K562 (cell line): Measurements from ENCODE around the gene ACTR8. TPM values are rescaled to one million over a fixed set of nuclear protein-coding genes. Genes with fewer than 3 reads are reported as not detected.

Experiments
- ATAC-seq: fragments of 200-7000 bp; cut with Tn5 transposase; 3 replicates; pipeline ENCODE4 v1.9.1; 2020; ENCODE audit warnings: moderate library complexity
- BruUV-seq: library from RNA; stranded (reverse); fragments of 400-500 nt; replicated peaks from 2 replicates; lab custom pipeline; 2021; lab: Mats Ljungman, UMichigan
- CTCF ChIA-PET: fragments of 300-600 bp; formaldehyde crosslinking; extraction: SDS; loops from one replicate; lab custom pipeline; 2021; ENCODE audit warnings: low intra/inter-chr PET ratio; lab: Yijun Ruan, JAX
- POLR2A ChIA-PET: fragments of 300-600, 350-650 bp; sonication (Branson Sonifier 250); formaldehyde crosslinking; extraction: SDS; loops from one replicate; lab custom pipeline; 2021; ENCODE audit warnings: antibody characterized with exemption, inconsistent platforms; lab: Yijun Ruan, JAX
- DNase-seq, 4 experiments: peaks; one replicate each; pipeline versions ENCODE4 v3.0.0 to v3.0.0-alpha.2; 2011 to 2018; ENCODE audit warnings: low spot score in 3 of 4, mixed read lengths in 3 of 4; ENCODE audit errors: extremely low read depth in 1 of 4
- FAIRE-seq: peaks from 2 replicates; lab custom pipeline; 2011; peaks lifted over from hg19 to GRCh38; lab: Jason Lieb, UNC
- H2AFZ ChIP-seq: 2 replicates; pipeline ENCODE4 v1.6.0; 2011; ENCODE audit warnings: low read depth, low read length, control low read depth, inconsistent platforms
- H3K27ac ChIP-seq: fragments of 200-600 bp; 3 replicates; pipeline ENCODE4 v1.8.0; 2011; ENCODE audit warnings: low read depth, mild to moderate bottlenecking, control low read depth, inconsistent platforms, low read length, moderate library complexity, mixed read lengths; ENCODE audit errors: extremely low read depth
- H3K27me3 ChIP-seq, 2 experiments: fragments of 300-600 bp in 1 of 2; 2 replicates in 1 of 2; 3 replicates in 1 of 2; pipeline versions ENCODE4 v1.6.0 to v1.8.0; 2011; ENCODE audit warnings: inconsistent platforms in 2 of 2, low read length in 2 of 2, mild to moderate bottlenecking in 1 of 2, mixed read lengths in 1 of 2, moderate library complexity in 1 of 2; ENCODE audit not compliant: control insufficient read depth in 2 of 2, insufficient read depth in 2 of 2
- H3K36me3 ChIP-seq: fragments of 300-600 bp; 3 replicates; pipeline ENCODE4 v1.8.0; 2011; ENCODE audit warnings: mild to moderate bottlenecking, low read length, inconsistent platforms; ENCODE audit not compliant: control insufficient read depth, insufficient read depth
- H3K4me1 ChIP-seq, 2 experiments: fragments of 200-600 bp in 1 of 2; replicated peaks in 1 of 2; 2 replicates in 1 of 2; 3 replicates in 1 of 2; pipeline versions ENCODE4 v1.5.1 to v1.8.0; 2011; ENCODE audit warnings: inconsistent platforms in 2 of 2, low read length in 2 of 2, mild to moderate bottlenecking in 1 of 2, mixed read lengths in 1 of 2, moderate library complexity in 1 of 2; ENCODE audit not compliant: control insufficient read depth in 2 of 2, insufficient read depth in 2 of 2
- H3K4me2 ChIP-seq: 2 replicates; pipeline ENCODE4 v1.6.1; 2011; ENCODE audit warnings: low read length, control low read depth, inconsistent platforms, mixed read lengths; ENCODE audit not compliant: insufficient read depth
- H3K4me3 ChIP-seq: fragments of 200-600 bp; sonication (generic), shearing (Covaris generic); 2 replicates; pipeline ENCODE4 v1.5.1; 2016; ENCODE audit warnings: control low read depth, inconsistent platforms
- H3K79me2 ChIP-seq: fragments of 200-600 bp; 3 replicates; pipeline ENCODE4 v1.8.0; 2011; ENCODE audit warnings: low read length, inconsistent platforms; ENCODE audit not compliant: control insufficient read depth, insufficient read depth
- H3K9ac ChIP-seq, 2 experiments: 2 replicates each; pipeline versions ENCODE4 v1.6.0 to v1.6.1; 2011; ENCODE audit warnings: low read depth in 2 of 2, low read length in 2 of 2, control low read depth in 1 of 2, inconsistent platforms in 1 of 2, mild to moderate bottlenecking in 1 of 2, mixed read lengths in 1 of 2; ENCODE audit not compliant: insufficient read depth in 1 of 2
- H3K9me1 ChIP-seq: one replicate; pipeline ENCODE4 v1.6.0; 2011; ENCODE audit warnings: inconsistent platforms, mild to moderate bottlenecking, low read length, moderate library complexity; ENCODE audit not compliant: control insufficient read depth, insufficient read depth
- H3K9me3 ChIP-seq: replicated peaks from 2 replicates; pipeline ENCODE4 v1.5.1; 2011; ENCODE audit warnings: low read depth, low read length, inconsistent platforms; ENCODE audit not compliant: control insufficient read depth, insufficient read depth
- H4K20me1 ChIP-seq: replicated peaks from 2 replicates; pipeline ENCODE4 v1.6.1; 2011; ENCODE audit warnings: low read length, inconsistent platforms, mixed read lengths; ENCODE audit not compliant: control insufficient read depth, insufficient read depth
- HDAC1 ChIP-seq, 2 experiments: fragments of 450-650 bp; IDR thresholded peaks; 2 replicates each; pipeline ENCODE4 v1.6.1; 2016 to 2017; ENCODE audit warnings: inconsistent platforms in 1 of 2, mild to moderate bottlenecking in 1 of 2, moderate library complexity in 1 of 2
- LEF1 ChIP-seq: fragments of 450-650 bp; IDR thresholded peaks from 2 replicates; pipeline ENCODE4 v1.6.1; 2016; ENCODE audit warnings: mild to moderate bottlenecking
- TAF1 ChIP-seq: IDR thresholded peaks from 2 replicates; pipeline ENCODE4 v1.6.1; 2011; ENCODE audit warnings: mild to moderate bottlenecking, low read length, moderate library complexity; ENCODE audit not compliant: insufficient read depth, control insufficient read depth, severe bottlenecking; ENCODE audit errors: extremely low read depth
- ZNF174 ChIP-seq: fragments of 250-450 bp; sonication (Bioruptor Pico); IDR thresholded peaks from 2 replicates; pipeline ENCODE4 v1.4.0; 2020; ENCODE audit warnings: mild to moderate bottlenecking
- in situ Hi-C: fragments of 300-500 bp; cut with MboI; formaldehyde crosslinking; loops from 4 replicates; pipeline ENCODE4 v1.15.0; 2018; ENCODE audit warnings: inconsistent platforms, mixed read lengths
- intact Hi-C: fragments of 100-400 bp; cut with micrococcal nuclease; formaldehyde crosslinking; loops from 2 replicates; pipeline ENCODE4 v1.14.2; 2022
- polyA plus RNA-seq, 8 experiments: library from polyadenylated mRNA; depleted of rRNA in 4 of 8; stranded (reverse) in 5 of 8; unstranded in 3 of 8; fragments of >200 nt; fragmentation: Nextera tagmentation in 2 of 8; fragmentation: Illumina TruSeq in 1 of 8; extraction: Ambion mirVana in 2 of 8; extraction: Trizol in 1 of 8; gene quantifications; 2 replicates each; pipeline versions ENCODE4 v1.2.1 to v1.2.3, GENCODE V29; 2011 to 2014; ENCODE audit warnings: inconsistent platforms in 1 of 8, missing spikeins in 1 of 8
- total RNA-seq, 7 experiments: library from RNA; depleted of rRNA in 6 of 7; stranded (reverse); fragments of >200 nt in 6 of 7; fragmentation: Illumina TruSeq in 2 of 7; extraction: Trizol in 2 of 7; gene quantifications; 2 replicates each; pipeline versions ENCODE4 v1.2.1 to v1.2.3, GENCODE V29; 2011 to 2021; ENCODE audit warnings: low replicate concordance in 1 of 7
- TF ChIP-seq, protein P1 (sequence below): fragments of 250-450 bp; sonication (Bioruptor Pico); IDR thresholded peaks from 2 replicates; pipeline ENCODE4 v1.8.0; 2021; ENCODE audit warnings: mild to moderate bottlenecking, moderate library complexity
- TF ChIP-seq, protein P2 (sequence below): fragments of 450-650 bp; IDR thresholded peaks from 2 replicates; pipeline ENCODE4 v1.6.1; 2014; ENCODE audit warnings: low read depth, mild to moderate bottlenecking, moderate library complexity, borderline replicate concordance

ACTR8 gene
- total and polyA plus RNA-seq, 9 of the 15 experiments (the other 6 are each of a cell fraction or from before 2014, with no cell fraction given): 4.8 to 24.2 (median 17.5) TPM

DNA sequence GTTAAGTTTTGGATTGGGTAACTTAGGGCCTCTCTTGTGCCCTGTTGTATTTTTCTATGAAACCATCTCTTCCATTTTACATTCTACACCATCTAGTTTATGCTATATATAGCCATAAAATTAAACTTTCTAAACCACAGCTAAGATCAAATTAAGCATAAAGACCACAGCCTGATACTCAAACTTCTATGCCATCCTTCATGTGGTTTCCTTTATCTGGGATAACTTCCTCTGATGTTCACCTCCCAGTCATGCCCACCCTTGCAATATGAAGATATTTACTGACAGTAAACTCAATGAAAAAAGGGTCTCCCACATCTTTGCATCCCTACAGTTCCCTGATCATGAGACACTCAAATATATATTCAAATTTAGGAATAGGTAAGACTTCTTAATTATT lies 5.5 kb upstream of the ACTR8 start:
- DNase-seq: no peak
- Histone ChIP-seq H3K4me1 (peaks cover 0 to 11% of the 10 kb centered on the region in 2 experiments; a peak in 3 of 5 replicates), H4K20me1 (peaks cover 13% of the 10 kb centered on the region; the same call in 1 of the 2 replicates)
- no peak for TF ChIP-seq TAF1
- TF ChIP-seq, protein P1, sequence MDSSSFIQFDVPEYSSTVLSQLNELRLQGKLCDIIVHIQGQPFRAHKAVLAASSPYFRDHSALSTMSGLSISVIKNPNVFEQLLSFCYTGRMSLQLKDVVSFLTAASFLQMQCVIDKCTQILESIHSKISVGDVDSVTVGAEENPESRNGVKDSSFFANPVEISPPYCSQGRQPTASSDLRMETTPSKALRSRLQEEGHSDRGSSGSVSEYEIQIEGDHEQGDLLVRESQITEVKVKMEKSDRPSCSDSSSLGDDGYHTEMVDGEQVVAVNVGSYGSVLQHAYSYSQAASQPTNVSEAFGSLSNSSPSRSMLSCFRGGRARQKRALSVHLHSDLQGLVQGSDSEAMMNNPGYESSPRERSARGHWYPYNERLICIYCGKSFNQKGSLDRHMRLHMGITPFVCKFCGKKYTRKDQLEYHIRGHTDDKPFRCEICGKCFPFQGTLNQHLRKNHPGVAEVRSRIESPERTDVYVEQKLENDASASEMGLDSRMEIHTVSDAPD (CRISPR knock-in tag): no peak
- no peak for TF ChIP-seq LEF1
- TF ChIP-seq, protein P2, sequence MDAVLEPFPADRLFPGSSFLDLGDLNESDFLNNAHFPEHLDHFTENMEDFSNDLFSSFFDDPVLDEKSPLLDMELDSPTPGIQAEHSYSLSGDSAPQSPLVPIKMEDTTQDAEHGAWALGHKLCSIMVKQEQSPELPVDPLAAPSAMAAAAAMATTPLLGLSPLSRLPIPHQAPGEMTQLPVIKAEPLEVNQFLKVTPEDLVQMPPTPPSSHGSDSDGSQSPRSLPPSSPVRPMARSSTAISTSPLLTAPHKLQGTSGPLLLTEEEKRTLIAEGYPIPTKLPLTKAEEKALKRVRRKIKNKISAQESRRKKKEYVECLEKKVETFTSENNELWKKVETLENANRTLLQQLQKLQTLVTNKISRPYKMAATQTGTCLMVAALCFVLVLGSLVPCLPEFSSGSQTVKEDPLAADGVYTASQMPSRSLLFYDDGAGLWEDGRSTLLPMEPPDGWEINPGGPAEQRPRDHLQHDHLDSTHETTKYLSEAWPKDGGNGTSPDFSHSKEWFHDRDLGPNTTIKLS: no peak
- no peak for TF ChIP-seq HDAC1 (IDR thresholded peaks at IDR 0.05)
- TF ChIP-seq ZNF174 (CRISPR knock-in tag): no peak
- TF ChIP-seq, all 486 proteins: peak for 0
- FAIRE-seq (no peak), ATAC-seq (no peak)
- Histone ChIP-seq H3K9me1 (peaks cover 2% of the 10 kb centered on the region), H3K36me3 (peaks cover 32% of the 10 kb centered on the region), H3K4me3 (no peak overlapping the region), H3K9me3 (no peaks in the 10 kb centered on the region), H3K79me2 (peaks cover 21% of the 10 kb centered on the region), H3K9ac (no peak overlapping the region), H3K27ac (no peak overlapping the region), H2AFZ (no peak overlapping the region), H3K27me3 (no peaks in the 10 kb centered on the region), H3K4me2 (no peak overlapping the region)
- BruUV-seq: no TSS peak
- intact Hi-C loops: no loop called here
- CTCF ChIA-PET: no interaction called here
- in situ Hi-C loops: no loop called here
- POLR2A ChIA-PET: no interaction called here
